Measurements from ENCODE around the gene POLA1. TPM values are rescaled to one million over a fixed set of nuclear protein-coding genes. Genes with fewer than 3 reads are reported as not detected.

POLA1 gene
- total RNA-seq, 2 donors from 2014 or later = 23.2 to 54.3 TPM

DNA sequence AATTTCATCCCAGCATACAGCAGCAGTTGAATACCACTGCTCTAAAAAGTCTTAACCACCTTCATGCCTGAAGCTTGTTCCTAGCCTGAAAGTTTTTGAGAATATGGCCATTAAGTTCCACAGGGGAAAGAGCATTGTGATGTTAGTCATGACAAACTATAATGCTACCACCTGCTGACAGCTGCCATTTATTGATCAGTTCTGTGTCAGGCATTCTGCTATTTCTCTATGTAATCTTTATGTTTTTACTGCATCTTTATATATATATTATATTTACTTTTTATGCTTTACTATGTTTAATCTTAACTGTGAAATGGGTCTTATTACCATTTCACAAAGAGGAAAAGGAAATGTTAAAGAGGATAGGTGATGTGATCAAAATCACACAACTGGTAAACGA, 268.1 kb downstream of the POLA1 start:
- DNase-seq (ENCODE audit: low spot score) = no peak
- H3K27me3 Mint-ChIP-seq = no peaks in the 10 kb centered on the region
- H3K9me3 Mint-ChIP-seq = no peaks in the 10 kb centered on the region
- no peak for ATAC-seq
- no peak overlapping the region for H3K27ac Mint-ChIP-seq
- no peak overlapping the region for H3K4me3 Mint-ChIP-seq
- no peaks in the 10 kb centered on the region for H3K36me3 Mint-ChIP-seq
- no peaks in the 10 kb centered on the region for H3K4me1 Mint-ChIP-seq (ENCODE audit: low read depth in 2 of 2)

DNA sequence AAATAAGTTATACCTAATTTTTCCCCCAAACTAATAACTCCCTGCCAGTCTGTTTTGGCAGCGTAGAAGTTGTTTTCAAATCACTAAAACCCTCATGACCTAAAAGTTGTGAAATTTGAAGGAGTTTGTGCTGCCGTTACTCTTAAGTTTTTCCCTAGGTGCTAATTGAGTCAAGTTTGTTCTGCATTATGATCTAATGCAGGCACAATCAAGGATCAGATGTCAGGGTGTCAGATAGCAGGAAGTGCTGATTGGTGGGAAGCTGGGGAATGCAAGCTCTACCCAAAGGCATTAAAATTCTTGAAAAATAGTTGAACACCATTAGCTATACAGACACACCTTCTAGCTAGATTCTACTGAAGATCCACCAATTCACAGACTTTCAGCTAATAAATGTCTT, 270.1 kb downstream of the POLA1 start:
- Mint-ChIP-seq H3K36me3 (no peaks in the 10 kb centered on the region), H3K27me3 (no peaks in the 10 kb centered on the region), H3K27ac (no peak overlapping the region), H3K4me1 (ENCODE audit: low read depth in 2 of 2) (no peaks in the 10 kb centered on the region), H3K4me3 (no peak overlapping the region), H3K9me3 (no peaks in the 10 kb centered on the region)
- ATAC-seq (no peak), DNase-seq (ENCODE audit: low spot score) (no peak)

DNA sequence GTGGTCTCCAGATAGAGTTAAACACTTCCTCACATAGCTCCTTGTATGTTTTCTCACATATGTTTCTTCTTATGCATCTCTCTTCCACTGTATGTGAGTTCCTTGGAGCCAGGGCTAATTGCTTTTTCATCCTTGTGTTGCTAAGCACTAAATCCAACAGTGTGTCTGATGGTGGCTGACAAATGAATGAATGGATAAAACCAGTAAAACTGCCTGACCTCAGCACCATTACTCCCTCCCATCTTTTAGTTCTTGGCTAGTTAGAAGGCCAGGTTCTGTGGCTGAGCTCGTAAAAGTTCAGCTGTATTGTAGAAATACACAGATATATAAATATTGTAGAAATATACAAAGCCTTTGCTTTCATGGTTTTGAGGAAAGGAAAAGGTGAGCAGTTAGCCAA, 271.7 kb downstream of the POLA1 start:
- Mint-ChIP-seq H3K36me3 (no peaks in the 10 kb centered on the region), H3K4me3 (no peak overlapping the region), H3K4me1 (ENCODE audit: low read depth in 2 of 2) (no peaks in the 10 kb centered on the region), H3K27ac (no peak overlapping the region), H3K9me3 (no peaks in the 10 kb centered on the region), H3K27me3 (no peaks in the 10 kb centered on the region)
- DNase-seq (ENCODE audit: low spot score) = no peak
- ATAC-seq = no peak

DNA sequence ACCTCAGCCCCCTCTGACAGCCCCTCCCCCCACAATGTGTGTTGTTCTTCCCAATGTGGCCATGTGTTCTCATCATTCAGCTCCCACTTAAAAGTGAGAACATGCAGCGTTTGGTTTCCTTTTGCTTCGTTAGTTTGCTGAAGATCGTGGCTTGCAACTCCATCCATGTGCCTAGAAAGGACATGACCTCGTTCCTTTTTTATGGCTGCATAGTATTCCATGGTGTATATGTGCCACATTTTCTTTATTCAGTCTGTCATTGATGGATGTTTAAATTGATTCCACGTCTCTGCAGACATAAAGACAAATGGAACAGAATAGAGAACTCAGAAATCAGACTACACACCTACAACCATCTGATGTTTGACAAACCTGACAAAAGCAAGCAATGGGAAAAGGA, 276.1 kb downstream of the POLA1 start:
- Mint-ChIP-seq H3K9me3 (no peaks in the 10 kb centered on the region), H3K27ac (no peak overlapping the region)
- ATAC-seq = no peak

DNA sequence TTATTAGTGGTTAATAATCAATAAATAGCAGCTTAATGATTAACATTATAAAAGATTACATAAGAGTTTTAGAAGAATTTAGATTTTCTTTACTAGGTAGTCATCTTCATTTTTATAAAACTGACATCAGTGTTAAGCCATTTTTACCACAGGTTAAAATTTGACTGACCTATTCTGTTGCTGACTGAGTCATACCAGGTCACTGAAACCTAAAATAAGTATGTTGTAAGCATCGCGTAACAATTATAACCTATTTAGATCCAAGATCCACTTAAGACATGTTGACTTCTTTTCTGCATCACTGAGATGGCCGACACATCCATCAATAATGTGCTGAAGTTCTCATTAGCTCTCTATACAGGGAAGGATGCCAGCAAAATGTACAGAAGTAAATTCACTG, 285.4 kb downstream of the POLA1 start:
- Mint-ChIP-seq H3K27ac (no peak overlapping the region), H3K36me3 (peaks cover 4% of the 10 kb centered on the region), H3K4me3 (no peak overlapping the region), H3K27me3 (peaks cover 0 to 4% of the 10 kb centered on the region in 2 donors), H3K4me1 (ENCODE audit: low read depth in 2 of 2) (no peaks in the 10 kb centered on the region), H3K9me3 (no peaks in the 10 kb centered on the region)
- ATAC-seq = no peak
- DNase-seq (ENCODE audit: low spot score) = no peak

More for the DNA sequence above, 276.1 kb downstream of the POLA1 start:
- DNase-seq (ENCODE audit: low spot score) = no peak
- Mint-ChIP-seq H3K27me3 (no peaks in the 10 kb centered on the region), H3K4me3 (no peak overlapping the region), H3K4me1 (ENCODE audit: low read depth in 2 of 2) (no peaks in the 10 kb centered on the region), H3K36me3 (no peaks in the 10 kb centered on the region)

DNA sequence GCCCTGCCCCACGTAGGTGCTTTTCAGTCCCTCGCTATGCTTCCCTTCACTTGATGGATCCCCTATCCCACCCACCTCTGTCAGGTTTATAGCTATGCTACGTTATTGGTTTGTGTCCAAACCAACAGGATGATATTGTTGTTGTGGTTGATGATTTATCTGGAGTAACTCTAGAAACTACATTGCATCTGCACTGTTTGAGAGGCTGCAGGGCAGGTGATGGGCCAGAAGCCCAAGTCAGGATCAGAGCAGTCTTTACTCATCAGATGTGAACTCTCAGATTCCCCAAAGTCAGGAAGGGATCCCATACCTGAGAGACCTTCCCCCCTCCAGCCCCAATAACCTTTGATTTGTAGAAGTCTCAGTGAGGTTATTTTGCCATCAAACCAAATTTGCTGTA, 287.3 kb downstream of the POLA1 start:
- ATAC-seq = no peak

DNA sequence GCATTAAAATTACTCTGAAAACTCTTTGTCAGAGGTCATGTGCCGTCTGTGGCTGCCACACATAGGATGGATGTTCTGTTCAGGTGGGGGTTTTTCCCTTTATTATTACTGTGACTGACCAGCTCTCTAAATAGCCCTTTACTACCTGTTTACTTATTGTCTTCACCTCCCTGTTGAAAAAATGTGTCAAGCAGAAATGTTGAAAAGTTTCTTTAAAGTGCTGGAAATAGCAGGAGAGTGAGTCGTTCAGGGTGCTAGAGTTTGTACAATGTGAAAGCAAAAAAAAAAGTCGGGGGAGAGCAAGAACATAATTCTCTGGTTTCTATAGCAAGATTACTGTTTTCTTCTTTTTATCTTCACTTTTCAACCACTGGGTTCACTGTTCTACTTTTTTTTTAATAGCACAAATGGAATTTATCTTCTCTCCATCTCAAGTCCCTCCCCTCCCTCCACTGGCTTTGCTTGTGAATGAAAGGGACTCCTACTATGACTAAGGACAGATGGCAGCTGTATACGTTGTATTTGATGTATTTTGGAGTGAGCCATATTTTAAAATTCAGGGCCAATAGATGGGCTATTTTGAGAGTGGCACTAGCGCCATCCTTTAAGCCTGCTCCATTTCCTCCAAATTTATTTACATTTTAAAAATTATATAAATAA, 288.7 kb downstream of the POLA1 start:
- Mint-ChIP-seq H3K4me3 (no peak overlapping the region), H3K27me3 (peaks cover 0 to 2% of the 10 kb centered on the region in 2 donors), H3K9me3 (no peaks in the 10 kb centered on the region), H3K27ac (no peak overlapping the region), H3K36me3 (no peaks in the 10 kb centered on the region), H3K4me1 (ENCODE audit: low read depth in 2 of 2) (no peaks in the 10 kb centered on the region)
- ATAC-seq = no peak
- no peak for DNase-seq (ENCODE audit: low spot score)

More for the DNA sequence above, 287.3 kb downstream of the POLA1 start:
- H3K4me3 Mint-ChIP-seq = no peak overlapping the region
- peaks cover 4% of the 10 kb centered on the region for H3K36me3 Mint-ChIP-seq
- H3K27me3 Mint-ChIP-seq = peaks cover 0 to 4% of the 10 kb centered on the region in 2 donors
- no peak overlapping the region for H3K27ac Mint-ChIP-seq
- no peak for DNase-seq (ENCODE audit: low spot score)
- no peaks in the 10 kb centered on the region for H3K4me1 Mint-ChIP-seq (ENCODE audit: low read depth in 2 of 2)
- no peaks in the 10 kb centered on the region for H3K9me3 Mint-ChIP-seq

DNA sequence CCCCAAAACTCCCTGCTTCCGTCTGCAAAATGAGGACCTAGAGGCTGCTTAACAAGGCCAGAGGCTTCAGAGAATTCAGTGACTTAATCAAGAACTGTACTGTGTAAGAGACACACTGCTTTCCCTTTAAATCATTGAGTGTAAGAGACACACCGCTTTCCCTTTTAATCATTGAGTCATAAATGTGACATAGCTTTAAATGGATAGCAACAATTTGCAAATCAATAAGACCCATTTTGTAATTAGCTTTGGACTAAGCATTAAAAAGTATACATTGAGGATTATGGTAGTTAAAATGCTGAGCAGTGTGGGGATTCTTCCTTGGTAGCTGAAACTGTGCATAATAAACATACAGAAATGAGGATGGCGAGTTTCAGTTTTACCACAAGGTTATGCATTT, 290.2 kb downstream of the POLA1 start:
- no peak overlapping the region for H3K4me3 Mint-ChIP-seq
- H3K36me3 Mint-ChIP-seq = no peaks in the 10 kb centered on the region
- H3K27me3 Mint-ChIP-seq = peaks cover 0 to 2% of the 10 kb centered on the region in 2 donors
- H3K27ac Mint-ChIP-seq = no peak overlapping the region
- H3K4me1 Mint-ChIP-seq (ENCODE audit: low read depth in 2 of 2) = no peaks in the 10 kb centered on the region
- DNase-seq (ENCODE audit: low spot score) (no peak), ATAC-seq (no peak)
- H3K9me3 Mint-ChIP-seq = no peaks in the 10 kb centered on the region

DNA sequence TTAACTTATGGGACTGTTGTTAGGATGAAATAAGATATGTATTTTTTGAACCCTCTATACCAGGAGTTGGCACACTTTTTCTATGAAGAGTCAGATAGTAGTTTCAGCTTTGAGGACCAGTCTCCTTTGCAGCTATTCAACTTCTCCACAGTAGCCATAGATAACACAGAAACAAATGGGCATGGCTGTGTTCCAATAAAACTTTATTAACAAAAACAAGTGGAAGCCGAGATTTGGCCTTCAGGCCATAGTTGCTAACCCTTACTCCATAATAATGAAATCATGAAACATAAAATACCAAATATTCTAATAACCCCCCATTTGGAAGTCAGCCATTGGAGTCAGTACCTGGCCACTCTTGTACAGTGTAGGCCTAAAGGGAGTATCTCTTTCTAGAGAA, 291.4 kb downstream of the POLA1 start:
- no peaks in the 10 kb centered on the region for H3K9me3 Mint-ChIP-seq
- H3K27ac Mint-ChIP-seq = no peak overlapping the region
- H3K27me3 Mint-ChIP-seq = no peaks in the 10 kb centered on the region
- no peak overlapping the region for H3K4me3 Mint-ChIP-seq
- H3K36me3 Mint-ChIP-seq = no peaks in the 10 kb centered on the region
- H3K4me1 Mint-ChIP-seq (ENCODE audit: low read depth in 2 of 2) = no peaks in the 10 kb centered on the region
- DNase-seq (ENCODE audit: low spot score) = no peak
- no peak for ATAC-seq

DNA sequence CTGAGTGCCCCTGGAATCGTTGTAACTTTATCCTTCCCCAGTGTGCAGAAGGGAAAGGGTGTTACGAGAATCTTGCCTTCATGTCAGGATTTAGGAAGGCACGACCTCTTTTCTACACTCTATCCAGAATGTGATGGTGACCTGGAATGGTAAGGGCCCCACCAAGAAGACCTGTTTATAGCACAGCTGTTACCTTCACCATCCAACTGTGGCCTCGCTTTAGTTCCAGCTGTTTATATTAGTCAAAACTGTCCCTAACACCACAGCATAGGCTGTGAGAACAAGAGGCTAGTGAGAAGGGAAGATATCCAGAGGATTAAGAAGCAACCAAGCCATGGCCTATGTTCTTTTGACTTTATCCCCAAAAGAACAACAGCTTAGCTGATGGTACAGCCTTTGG, 294.0 kb downstream of the POLA1 start:
- Mint-ChIP-seq H3K4me1 (ENCODE audit: low read depth in 2 of 2) (peaks cover 0 to 2% of the 10 kb centered on the region in 2 donors), H3K36me3 (no peaks in the 10 kb centered on the region), H3K27ac (no peak overlapping the region), H3K9me3 (no peaks in the 10 kb centered on the region), H3K27me3 (peaks cover 0 to 4% of the 10 kb centered on the region in 2 donors), H3K4me3 (no peak overlapping the region)
- ATAC-seq (no peak), DNase-seq (ENCODE audit: low spot score) (no peak)

DNA sequence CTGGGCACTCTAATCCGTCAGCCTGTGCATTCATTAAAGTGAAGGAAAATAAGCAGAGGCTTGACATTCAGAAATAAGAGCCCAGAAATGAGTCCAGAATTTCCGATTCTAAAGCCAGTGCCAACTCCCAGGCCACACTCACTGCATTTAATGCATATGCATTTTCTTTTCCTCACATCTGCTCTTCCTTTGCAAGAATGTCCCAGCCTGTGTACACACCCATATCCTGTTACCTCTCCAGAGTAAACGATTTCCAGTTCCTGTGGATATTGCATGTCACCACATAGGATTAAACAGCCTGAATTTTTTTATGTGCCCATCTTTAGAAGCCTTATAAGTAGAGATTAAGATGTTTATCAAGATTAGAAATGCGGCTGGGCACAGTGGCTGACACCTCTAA, 294.6 kb downstream of the POLA1 start:
- Mint-ChIP-seq H3K4me3 (no peak overlapping the region), H3K4me1 (ENCODE audit: low read depth in 2 of 2) (peaks cover 0 to 2% of the 10 kb centered on the region in 2 donors), H3K27ac (no peak overlapping the region), H3K36me3 (no peaks in the 10 kb centered on the region), H3K9me3 (no peaks in the 10 kb centered on the region), H3K27me3 (peaks cover 0 to 4% of the 10 kb centered on the region in 2 donors)
- ATAC-seq = no peak
- no peak for DNase-seq (ENCODE audit: low spot score)

DNA sequence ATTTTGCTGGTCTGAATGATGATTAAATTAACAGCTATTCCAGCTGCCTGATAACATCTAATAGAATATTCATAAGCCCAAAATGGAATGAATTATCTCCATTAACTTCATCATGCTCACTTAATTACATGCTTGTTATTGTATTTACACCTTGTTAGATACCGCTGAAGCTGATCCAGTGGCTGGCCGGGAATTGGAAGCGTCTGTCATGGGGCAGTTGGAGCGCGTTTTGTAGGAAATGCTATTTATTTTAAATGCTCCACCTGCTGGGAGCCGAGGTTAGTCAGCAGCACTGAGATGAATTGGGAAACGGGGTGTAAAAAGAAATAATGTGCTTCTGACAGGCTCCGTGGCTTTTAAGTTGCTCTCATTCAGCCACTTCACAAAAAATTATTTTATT, 296.8 kb downstream of the POLA1 start:
- no peak for ATAC-seq
- Mint-ChIP-seq H3K4me1 (ENCODE audit: low read depth in 2 of 2) (peaks cover 0 to 2% of the 10 kb centered on the region in 2 donors), H3K27me3 (peaks cover 0 to 4% of the 10 kb centered on the region in 2 donors), H3K4me3 (no peak overlapping the region), H3K36me3 (no peaks in the 10 kb centered on the region), H3K9me3 (no peaks in the 10 kb centered on the region), H3K27ac (no peak overlapping the region)
- DNase-seq (ENCODE audit: low spot score) = no peak

DNA sequence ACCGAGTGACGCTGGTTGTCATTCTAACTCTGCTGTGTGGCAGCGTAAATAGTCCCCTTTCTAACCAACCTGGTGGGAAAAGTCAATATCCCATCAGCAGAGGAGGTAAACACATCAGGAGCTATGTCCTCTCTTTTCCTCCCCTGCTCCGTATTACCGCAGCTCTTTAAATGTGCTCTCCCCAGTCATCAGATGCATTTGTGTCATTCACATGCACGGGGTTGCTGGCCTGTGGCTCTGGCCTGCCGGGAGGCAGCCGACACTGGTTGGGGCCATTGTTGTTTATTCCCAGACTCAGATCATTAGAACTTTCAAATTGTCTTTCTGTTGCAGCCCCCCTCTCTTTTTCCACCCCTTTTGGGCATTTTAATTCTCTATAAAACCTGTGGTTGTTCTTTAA, 300.2 kb downstream of the POLA1 start:
- Mint-ChIP-seq H3K4me1 (ENCODE audit: low read depth in 2 of 2) (peaks cover 0 to 2% of the 10 kb centered on the region in 2 donors), H3K27ac (no peak overlapping the region), H3K36me3 (no peaks in the 10 kb centered on the region), H3K27me3 (peaks cover 0 to 4% of the 10 kb centered on the region in 2 donors), H3K9me3 (no peaks in the 10 kb centered on the region), H3K4me3 (no peak overlapping the region)
- ATAC-seq = no peak
- no peak for DNase-seq (ENCODE audit: low spot score)

DNA sequence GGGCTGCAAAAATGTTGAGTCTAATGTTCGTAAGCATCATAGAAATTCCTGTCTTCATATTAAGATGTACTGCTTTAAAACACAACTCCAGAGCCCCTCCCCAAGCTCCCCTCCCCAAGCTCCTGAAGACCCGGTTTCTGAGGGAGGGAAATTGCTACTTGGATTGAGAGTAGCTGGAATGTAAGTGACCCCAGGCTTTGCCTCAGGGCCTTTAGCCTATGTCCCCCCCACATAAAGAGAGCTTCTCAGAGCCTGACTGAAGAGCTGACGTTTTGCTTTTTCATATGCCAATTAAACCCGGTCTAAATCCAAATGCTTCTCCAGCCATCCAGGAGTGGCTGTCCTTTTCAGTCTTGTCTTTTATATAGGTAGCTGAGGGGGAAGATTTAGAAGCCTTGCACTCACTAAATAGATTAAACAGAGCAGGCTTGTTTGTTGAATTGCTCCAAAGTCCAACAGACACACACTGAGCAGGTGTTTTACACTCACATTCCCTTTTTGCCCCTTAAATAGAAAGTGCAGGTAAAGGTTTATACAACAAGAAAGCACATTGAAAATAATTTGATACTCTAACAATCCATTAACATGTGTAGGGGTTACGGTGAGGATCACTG, 302.5 kb downstream of the POLA1 start:
- H3K9me3 Mint-ChIP-seq = no peaks in the 10 kb centered on the region

More for the DNA sequence above, 302.5 kb downstream of the POLA1 start:
- H3K27me3 Mint-ChIP-seq = peaks cover 0 to 8% of the 10 kb centered on the region in 2 donors
- H3K4me3 Mint-ChIP-seq = no peak overlapping the region
- peaks cover 0 to 2% of the 10 kb centered on the region in 2 donors for H3K4me1 Mint-ChIP-seq (ENCODE audit: low read depth in 2 of 2)
- no peaks in the 10 kb centered on the region for H3K36me3 Mint-ChIP-seq
- no peak for ATAC-seq
- no peak for DNase-seq (ENCODE audit: low spot score)
- no peak overlapping the region for H3K27ac Mint-ChIP-seq

Data from natural killer cell treated with Interleukin-12 subunit alpha and Interleukin-12 subunit beta and Interleukin-15 and Interleukin-18, amount 100 ng/mL, for 72 hours (primary cell).